Measurements from ENCODE around the gene OPCML. TPM values are rescaled to one million over a fixed set of nuclear protein-coding genes. Genes with fewer than 3 reads are reported as not detected.

The OPCML gene
- total RNA-seq, 1 experiment from 2014 or later = 0.10 TPM

DNA sequence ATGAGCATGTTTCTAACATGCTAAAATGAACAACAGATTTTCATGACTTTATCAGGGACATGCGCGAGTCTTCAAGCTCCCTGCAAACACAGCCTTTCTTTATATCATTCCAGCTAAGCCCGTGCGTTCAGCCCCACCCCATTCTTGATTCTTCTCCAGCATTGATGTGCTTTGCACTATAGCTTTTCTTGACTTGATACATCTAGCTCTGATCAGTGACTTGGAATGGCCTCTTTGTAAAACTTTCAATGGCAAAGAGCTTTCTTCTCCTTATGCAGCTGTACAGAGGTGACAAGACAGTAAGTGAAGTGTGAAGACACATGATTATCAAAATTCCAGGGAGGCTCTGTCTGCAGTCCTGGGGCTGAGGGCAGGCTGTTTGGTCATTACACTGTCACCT lies 561.0 kb downstream of the OPCML start:
- no peak for DNase-seq (ENCODE audit: extremely low read depth, low read depth)

DNA sequence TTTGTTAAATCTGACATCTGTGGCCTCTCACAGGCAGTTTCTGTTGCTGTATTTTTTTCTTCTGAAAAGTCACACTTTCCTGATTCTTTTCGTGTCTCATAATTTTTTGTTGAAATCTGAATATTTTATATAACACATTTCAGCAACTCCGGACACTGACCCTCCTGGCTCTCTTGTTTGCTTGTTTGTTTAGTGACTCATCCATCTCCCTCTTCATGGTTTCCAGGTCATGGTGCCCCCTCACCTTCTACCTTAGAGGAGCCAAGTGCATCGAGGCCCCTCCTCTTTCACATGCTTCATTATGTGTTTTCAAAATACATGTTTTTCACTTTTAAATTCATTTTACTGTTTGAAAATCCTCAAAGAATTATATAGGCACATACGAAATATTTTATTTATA lies 562.4 kb downstream of the OPCML start:
- DNase-seq (ENCODE audit: extremely low read depth, low read depth) = no peak

DNA sequence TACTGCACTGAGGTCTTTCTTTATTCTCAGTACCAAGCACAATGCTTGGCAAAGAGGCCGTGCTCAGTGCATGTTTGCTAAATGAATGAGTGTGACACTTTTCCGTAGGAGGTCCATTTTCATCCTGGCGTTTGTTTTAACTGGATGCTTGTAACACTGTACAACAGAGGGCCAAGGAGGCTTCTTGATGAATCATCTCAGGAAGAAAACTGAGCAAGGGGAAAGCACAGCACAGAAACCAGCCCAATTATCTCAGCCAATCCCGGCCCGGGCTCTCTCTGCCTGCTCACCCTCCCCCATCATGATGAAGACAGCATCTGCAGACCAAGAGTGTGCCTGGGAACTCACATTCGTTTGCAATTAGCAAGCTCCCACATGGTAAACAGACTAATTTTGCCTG lies 570.3 kb downstream of the OPCML start:
- DNase-seq (ENCODE audit: extremely low read depth, low read depth) = no peak

DNA sequence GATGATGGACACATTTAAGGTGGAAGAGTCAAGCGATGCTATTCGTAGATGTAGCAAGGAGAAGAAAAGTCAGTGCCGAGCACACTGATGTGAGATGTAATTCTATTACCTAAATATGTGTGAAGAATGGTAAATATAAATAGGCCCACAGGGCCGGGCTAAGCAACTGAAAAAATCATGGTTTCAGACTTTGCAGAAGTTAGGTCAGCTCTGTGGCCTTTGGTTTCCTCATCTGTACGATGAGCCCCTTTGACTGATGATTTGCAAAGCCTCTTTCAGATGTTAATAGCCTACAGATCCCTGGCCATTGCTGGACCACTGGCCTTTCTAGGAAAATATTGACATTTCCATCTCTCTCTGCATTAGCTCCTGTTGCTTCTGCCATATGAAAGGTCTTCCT lies 570.8 kb downstream of the OPCML start:
- no peak for DNase-seq (ENCODE audit: extremely low read depth, low read depth)

DNA sequence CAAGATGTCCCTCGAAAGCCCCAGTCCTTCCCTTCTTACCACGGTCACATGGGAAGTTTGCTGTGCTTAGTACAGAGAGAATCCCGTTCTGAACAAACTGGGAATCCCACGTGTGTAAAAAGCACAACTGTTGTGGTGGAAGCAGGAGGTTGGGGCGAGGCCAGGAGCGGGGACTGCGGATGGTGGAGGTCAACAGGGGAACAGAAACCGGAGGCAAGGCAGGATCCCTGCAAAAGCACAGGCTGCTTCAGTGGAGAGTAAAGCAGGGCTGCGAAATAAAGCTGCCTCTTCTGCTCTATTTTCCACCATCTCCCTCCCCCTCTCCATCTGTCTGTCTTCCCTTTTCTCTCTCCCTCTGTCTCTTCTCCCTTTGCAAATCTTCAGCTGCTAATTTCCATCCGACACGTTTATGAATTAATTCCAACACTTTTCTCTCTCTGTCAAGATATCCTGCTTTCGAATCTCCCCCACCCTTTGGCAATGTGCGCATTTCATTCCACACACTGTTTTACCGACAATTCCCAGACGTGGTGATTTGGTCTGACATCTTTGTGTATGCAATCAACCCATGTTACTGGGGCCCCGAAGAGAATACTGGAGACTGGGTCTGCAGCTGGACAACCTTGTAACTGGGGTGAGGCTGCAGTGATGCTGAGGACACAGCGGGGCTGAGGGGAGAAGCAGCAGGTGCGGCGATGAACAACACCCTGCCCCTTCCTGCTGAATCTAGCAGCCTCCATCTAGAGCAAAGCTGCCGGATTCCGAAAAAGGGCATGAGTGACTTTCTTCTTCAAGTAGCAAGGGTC lies 571.8 kb downstream of the OPCML start:
- DNase-seq (ENCODE audit: extremely low read depth, low read depth) = no peak

DNA sequence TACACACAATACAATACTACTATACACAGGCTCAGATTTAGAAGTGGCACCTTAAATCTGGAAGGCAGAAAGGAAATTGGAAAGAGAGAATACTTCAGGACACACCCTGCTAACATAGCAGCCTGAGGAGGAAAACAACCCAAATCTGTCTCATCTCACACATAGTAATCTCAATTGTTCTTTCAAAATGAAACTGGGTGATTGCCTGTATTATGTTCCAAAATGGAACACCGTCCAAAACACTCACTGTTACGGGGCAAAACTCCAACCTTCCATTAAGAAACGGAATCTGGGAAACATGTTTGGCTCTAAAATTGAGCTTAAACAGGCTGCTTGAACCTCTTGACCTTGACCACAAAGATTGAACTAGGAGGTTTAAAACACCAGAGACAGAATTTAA lies 572.6 kb downstream of the OPCML start:
- DNase-seq (ENCODE audit: extremely low read depth, low read depth) = no peak

DNA sequence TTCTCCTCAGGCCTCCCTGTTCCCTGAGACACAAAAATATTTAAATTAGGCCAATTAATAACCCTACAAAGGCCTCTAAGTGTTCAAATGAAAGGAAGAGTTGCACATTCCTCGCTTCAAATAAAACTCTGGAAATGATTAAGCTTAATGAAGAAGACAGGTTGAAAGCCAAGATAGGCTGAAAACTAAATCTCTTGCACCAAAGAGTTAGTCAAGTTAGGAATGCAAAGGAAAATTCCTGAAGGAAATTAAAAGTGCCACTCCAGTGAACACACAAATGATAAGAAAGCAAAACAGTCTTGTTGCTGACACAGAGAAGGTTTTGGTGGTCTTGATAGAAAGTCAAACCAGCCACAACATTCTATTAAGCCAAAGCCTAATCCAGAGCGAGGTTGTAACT lies 574.4 kb downstream of the OPCML start:
- DNase-seq (ENCODE audit: extremely low read depth, low read depth) = no peak

DNA sequence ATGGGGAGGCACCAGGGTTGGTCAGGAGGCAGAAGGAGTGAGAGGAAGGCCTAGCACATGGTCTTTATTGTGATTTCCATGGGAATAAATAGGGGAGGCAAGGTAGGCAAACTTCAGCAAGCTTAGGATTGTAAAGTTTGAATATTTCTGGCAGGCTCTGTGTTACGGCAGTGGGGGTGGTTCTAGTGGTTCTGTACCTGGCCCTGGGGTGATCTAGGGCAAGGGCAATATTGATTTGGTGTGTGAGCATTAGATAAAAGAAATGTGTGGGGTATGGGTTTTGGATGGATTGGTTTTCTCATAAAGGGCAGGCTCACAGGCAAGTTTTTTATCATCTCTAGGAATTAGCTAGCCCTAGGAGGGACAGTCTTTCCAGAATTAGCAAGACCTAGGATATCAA lies 584.0 kb downstream of the OPCML start:
- no peak for DNase-seq (ENCODE audit: extremely low read depth, low read depth)

DNA sequence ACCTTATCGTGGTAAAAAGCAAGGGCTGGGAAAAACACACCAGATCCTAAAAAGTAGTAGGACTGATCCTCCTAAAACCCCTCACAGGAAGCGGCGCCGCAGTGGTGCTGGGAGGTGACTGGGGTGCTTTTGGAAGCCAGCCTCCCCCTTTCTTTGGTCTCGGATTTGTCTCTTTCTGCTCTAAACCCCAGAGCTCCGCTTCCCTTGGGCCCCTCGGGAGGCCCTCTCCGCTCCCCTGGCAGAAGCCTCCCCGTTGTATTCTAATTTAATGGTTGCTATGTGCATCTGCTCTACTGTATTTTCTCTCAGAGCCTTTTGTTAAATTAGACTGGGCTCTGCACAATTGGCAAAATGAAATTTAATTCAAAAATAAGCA lies 587.7 kb downstream of the OPCML start:
- no peak for DNase-seq (ENCODE audit: extremely low read depth, low read depth)

DNA sequence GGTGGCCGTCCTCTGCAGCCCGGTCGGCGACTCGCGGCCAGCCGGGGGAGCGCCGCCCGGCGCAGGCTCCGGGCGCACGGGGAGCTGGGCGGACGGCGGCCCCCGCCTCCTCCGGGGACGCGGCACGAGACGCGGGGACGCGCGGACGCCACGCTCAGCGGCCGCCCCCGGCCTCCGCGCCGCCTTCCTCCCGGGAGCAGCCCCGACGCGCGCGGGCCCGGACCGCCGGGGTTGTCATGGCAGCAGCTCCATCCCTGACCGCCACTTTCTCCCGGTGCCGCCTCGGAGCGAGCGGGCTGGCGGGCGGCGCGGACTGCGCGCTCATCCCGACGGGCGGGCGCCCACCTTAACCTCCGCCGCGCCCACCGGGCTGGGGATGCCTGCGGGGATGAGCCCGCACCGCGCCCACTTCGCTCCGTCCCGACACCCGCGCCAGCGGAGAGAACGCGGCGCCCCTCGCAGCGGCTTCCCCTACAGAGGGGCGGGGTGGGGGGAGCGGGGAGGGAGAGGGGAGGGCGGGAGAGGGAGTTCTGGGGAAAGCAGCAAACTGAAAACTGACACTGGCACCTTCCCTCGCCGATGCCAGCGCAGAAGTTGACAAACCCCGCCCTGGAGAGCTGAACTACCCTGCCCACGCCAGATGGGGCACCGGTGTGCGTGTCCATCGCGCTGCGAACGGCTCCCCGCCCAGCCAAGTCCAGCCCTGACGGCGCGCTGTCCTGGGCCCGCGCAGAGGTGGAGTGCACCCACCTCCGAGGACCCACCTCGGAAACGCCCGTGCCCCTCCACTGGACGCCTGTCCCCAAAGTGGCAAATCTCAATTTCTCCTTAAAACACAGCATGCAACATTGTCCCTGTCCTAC lies 588.4 kb downstream of the OPCML start:
- DNase-seq (ENCODE audit: extremely low read depth, low read depth) = no peak

DNA sequence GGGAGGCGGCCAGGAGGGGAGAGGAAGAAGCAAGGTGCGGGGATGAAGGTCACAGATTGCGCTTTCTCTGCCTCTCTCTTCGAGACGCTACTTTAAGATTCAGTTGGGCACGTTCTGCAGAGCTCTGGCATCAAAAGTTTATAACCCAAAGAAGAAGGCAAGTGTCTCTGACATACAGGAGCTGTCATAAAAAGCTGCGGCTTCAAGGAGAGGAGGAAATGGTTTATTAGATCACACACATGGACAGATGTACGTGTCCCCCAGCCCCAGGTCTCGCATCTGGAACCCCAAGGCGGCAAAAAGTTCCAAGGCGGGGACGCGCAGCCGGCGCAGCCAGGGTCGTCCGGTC lies 589.0 kb downstream of the OPCML start:
- DNase-seq (ENCODE audit: extremely low read depth, low read depth) = no peak

DNA sequence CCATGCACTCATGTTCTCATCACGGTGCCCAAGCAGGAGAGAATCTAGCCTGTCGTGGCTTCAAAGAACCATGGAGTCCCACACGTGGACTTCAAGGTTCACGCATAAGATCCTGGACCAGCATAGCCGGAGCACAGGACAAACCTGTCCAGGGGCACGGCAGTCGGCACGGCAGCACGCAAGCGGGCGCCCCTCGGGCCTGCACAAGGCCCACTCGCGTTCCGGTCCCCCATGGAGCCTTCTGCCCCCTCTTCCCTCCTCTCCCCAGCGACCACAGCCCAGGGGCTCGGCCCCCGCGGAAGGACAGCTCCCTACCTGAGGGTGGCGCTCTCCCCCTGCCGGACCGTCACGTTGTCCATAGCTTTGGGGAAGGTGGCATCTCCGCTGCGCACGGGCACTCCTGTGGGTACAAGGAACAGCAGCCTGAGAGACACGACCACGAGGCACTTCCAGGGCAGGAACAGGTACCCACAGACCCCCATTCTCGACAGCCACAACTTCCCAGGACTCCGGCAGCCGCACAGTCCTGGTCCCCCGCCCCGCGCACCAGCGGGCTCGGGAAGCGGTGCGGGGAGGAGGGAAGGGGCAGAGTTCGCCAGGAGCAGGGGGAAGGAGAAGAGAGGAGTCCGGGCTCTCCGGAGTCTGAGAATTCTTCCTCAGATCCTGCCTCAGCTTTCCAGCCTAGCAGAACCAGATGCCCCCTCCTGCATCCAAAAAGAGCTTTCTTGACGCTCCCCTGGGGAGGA lies 589.5 kb downstream of the OPCML start:
- no peak for DNase-seq (ENCODE audit: extremely low read depth, low read depth)

DNA sequence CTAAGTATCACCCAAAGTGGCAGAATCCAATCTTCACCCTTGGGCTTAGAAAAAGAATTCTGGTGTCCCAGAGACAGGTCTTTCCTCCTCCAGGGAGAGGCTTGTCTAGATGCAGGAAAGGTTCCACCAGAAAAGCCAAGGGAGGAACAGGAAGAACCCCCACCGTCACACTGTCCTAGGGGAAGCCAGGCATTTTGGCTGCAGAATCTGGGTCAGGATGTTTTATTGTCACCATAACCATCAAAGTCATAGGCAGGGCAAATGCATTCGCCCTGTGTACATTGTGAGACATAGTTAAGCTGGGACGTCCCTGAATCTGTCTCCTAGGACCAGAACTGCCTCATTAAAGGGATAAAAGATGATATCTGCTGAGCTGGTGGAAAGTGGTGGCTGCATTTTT lies 590.5 kb downstream of the OPCML start:
- no peak for DNase-seq (ENCODE audit: extremely low read depth, low read depth)

DNA sequence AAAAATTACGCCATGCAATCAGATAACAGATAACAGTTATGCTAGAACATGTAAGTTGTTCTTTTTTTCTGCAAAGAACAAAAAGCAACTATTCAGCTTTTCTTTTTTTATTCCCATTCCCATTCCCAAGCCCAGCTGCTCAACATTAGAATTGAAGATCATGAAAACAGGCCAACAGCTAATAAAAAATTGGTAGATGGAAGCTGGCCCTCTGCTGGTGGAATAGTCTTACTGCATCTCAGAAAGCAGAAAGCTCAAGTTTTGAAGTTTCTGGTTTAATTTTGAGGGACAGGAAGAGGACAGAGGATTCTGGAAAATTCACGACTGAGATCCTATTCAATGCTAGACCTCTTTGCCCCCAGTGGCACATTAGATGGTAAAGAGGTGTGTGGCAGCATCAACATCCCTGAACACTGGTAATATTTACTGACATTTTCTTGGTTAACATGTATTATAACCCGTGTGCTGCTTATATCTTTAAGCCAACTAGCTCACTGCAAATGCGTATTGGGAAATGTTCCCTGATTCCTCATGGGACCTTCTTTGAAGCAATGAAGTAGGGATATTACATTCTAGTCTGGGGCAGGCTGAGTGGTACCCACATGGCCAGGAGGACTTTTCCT lies 591.2 kb downstream of the OPCML start:
- peak; percentile 23 for DNase-seq (ENCODE audit: extremely low read depth, low read depth)

DNA sequence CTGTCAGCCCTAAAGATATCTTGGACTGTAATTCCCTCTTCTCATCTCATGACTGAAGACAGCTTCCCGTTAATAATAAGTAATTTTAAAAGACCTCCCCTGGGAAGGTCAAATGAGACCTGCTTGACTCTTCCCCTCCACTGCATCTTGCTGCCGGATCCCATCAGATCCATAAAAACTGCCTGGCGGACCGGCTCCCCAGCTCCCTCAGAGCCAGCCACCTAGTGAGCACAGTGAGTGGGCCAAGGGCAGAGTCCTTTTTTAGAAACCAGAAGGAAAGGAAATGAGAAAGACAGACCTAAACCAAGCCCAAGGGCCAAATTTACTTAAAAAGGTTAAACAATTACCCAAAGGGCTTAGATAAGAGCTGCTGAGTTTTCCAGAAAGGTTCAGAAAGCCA lies 595.3 kb downstream of the OPCML start:
- DNase-seq (ENCODE audit: extremely low read depth, low read depth) = no peak

DNA sequence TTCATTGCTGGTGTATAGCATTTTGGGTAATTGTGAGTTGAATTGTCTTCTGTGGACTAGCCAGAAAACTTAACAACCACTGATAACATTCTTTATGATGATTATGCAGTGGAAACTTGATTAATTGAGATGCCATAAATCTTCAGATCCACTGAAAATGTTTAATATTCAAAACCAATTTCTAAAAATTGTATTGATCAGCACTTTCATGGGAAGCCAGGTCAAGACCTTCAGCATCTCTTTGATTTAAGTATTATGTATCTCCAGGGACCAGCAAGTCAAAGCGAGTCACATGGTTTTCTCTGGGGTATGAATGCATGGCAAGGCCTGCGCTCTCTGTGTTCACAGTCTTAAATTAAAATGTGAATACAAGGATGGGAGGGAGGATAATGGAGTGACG lies 596.9 kb downstream of the OPCML start:
- DNase-seq (ENCODE audit: extremely low read depth, low read depth) = no peak

DNA sequence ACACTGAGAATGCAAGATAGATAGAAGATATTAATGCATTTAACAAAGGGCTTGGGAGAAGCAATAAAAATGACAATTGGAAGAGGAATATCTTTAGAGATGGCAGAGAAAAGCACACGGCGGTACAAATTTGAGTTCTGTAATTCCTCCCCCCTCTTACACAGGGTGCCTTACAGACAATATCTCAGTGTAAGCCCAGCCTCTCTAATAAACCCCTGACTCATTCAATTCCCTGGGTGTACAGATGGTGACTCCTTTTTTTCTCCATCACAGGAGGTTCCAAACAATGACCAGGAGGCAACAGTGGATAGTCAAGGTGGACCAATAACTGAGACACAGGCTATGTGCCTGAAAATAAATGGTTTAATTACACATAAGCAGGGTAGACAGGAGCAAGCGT lies 598.6 kb downstream of the OPCML start:
- no peak for DNase-seq (ENCODE audit: extremely low read depth, low read depth)

DNA sequence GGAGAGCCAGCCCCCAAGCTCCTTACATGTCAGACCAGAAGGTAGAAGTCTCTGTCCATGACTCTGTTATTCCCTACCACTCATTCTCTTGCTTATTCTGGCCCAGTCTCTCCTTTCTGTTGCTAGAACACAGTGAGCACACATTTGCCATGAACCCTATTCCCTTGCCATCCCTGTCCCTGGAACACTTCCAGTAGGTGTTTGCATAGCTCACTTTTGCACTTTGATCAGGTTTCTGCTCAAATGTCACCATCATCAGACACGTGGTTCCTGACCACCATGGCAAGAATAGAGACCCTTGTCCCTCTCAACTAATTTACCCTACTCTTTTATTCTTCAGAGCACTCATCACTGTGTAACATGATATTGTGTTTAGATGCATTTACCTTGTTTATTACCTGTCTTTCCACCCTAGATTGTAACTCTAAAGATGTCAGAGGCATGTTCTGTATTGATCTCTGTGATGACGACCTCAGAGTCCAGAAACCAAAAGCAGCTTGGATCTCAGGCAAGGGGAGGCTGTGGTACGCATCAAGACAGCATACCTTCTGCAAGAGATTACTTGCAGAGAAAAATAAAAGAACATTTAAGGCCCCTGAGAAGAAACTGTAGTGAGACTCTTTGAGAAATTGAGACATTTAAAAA lies 606.4 kb downstream of the OPCML start:
- DNase-seq (ENCODE audit: extremely low read depth, low read depth) = no peak

DNA sequence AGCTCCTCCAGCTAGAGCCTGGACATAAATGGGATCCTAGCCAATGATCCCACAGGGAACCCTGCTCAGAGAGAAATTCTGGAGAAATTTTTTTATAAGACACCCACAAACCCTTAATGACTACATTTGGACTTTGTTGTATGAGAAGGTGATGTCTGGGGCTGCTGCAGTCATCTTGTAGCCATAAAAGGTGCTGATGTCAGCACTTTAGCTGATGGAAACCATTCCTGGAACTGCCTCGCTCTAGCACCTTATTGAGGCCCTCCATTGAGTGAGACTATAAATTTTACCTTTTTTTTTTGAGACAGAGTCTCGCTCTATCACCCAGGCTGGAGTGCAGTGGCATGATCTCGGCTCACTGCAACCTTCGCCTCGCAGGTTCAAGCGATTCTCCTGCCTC lies 610.7 kb downstream of the OPCML start:
- no peak for DNase-seq (ENCODE audit: extremely low read depth, low read depth)

DNA sequence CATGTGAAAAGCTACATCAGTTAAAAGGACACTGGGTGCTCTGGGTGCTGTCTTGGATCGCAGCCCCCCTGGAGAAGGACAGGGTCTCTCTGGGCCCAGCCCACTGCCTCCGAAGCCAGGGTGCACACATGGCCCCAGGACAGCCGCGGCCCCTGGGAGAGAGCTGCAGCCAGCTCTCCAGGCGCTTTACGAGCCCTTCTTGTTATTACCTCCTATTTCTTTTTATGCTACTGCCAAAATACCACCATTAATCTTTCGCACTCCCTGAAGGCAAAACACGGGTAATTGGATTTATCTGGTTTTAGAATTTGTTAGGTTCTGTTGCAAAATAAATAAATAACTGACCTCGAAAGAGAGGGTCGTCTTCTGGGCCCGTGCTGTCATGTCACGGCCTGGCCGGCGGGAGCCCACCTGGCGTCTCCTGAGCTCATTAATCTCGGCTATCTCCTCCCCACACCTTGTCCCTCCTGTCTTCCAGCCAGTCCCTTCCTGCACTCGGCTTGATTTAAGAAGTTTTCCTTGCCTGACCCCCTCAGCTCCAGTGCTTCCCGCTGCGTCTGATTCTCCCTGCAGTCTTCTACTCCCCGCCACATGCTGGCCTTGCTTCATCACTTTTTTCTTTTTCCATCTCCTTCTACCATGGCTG lies 611.7 kb downstream of the OPCML start:
- no peak for DNase-seq (ENCODE audit: extremely low read depth, low read depth)
